NCI-H1105 treated with DMSO at 0.1 percent for 48 hours (cell line): ENCODE measurements around the gene GALM.
"Not testable (repeated sequence)": the region's sequence is repeated elsewhere in the genome, so short reads cannot be mapped to it uniquely, and the experiment has no call there.

Experiments
- DNase-seq: peaks from one replicate; lab custom pipeline; 2025; lab: John Stamatoyannopoulos, UW

Gene GALM

GRCh38 chr2:38650012-38650411, 15.9 kb upstream of the GALM start:
- DNase-seq: no peak

GRCh38 chr2:38650717-38651116, 15.2 kb upstream of the GALM start:
- DNase-seq: no peak

DNA sequence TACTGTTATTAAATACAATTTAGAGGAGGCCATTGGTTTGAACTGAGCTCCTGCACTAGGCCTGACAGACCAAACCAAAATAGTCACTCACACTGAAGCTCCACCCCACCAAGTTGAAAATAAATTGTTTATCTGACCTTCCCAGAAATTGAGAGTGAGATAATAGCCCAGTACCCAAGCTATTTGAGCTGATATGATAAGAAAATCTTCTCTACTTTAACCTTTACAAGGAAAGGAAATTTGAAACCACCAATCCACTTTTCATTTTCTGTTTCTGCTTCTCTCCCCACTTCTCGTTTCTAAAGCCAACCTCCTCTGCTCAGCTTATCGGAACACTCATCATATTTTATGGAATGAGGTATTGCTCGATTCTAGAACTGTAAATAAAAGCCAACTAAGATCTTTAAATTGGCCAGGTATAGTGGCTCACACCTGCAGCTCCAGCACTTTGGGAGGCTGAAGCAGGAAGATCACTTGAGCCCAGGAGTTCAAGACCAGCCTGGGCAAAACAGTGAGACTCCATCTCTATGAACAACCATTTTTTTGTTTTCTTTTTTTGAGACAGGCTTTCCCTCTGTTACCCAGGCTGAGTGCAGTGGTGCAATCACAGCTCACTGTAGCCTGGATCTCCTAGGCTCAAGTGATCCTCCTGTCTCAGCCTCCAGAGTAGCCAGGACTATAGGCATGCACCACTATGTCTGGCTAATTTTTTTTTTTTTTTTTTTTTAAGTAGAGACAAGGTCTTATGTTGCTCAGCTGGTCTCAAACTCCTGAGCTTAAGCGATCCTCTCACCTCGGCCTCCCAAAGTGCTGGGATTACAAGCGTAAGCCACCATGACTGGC, 13.3 kb upstream of the GALM start:
- no peak for DNase-seq

- DNase-seq: no peak
These were observed 12.6 kb upstream of the GALM start for GRCh38 chr2:38653380-38653714.

- DNase-seq: no peak
These were observed 12.0 kb upstream of the GALM start for GRCh38 chr2:38653715-38654527.

DNA sequence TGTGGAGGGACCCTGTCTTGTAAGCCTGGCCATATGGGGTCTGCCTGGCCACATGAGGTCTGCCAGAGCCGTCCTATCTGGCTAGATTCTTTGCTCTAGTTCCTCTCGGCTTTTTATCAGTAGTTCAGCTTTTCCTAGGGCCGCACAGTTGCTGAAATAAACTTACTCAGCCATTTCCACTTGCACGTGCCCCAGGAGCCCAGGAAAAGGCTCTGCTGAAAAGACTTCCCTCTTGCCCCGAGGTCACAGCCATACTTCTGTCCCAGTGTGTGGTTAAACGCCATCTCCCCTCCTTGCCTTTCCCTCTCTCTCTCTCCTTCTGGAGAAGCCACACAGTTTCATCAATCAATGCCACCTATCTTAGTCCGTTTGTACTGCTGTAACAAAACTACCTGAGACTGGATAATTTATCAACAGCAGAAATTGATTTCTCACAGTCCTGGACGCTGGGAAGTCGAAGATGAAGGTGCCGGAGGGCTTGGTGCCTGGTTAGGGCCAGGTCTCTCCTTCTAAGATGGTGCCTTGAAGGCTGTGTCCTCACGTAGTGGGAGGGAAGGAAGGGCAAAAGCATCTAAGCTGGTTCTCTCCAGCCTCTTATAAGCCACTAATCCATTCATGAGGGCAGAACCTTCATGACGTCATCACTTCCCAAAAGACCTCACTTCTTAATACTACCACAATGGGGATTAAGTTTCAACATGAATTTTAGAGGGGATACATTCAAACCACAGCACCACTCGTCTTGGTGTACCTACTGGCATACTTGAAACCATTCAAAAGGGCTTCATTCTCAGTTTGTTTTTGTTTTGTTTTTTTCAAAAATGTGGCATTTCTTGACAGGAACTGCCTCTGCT, 11.2 kb upstream of the GALM start:
- DNase-seq: no peak

GRCh38 chr2:38655441-38655840, 10.5 kb upstream of the GALM start:
- no peak for DNase-seq

DNA sequence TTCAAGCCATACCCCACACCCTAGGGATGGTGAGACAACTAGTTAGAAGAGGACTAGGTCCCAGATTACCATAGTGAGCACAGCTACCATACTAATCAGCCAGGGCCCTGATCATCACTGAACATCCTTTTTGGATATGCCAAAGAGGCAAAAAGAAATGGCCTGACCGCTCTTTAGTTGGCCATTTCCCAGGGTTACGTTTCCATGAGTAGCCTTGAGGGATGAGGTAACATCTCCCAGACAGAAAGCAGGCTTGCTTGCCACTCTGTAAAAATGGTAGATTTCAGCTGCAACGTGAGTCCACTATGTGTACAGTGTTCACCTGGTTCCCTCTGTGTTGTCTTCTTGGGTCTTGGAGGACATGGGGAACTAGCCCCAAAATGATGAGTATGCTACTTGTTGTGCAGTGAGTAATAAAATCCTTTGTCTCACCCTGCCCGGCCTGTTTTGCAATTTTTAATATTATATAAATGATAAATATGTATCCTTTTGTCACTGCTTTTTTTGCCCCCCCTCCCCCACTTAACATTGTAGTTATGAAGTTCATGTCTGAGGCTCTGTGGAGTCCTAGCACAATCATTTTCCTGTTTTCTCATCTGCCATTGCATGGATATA, 8.9 kb upstream of the GALM start:
- DNase-seq: no peak

GRCh38 chr2:38658613-38659012, 7.3 kb upstream of the GALM start:
- DNase-seq: no peak

- DNase-seq: no peak
These were observed 6.8 kb upstream of the GALM start for GRCh38 chr2:38659115-38659514.

GRCh38 chr2:38660282-38660681, 5.6 kb upstream of the GALM start:
- no peak for DNase-seq

- no peak for DNase-seq
These were observed 4.6 kb upstream of the GALM start for GRCh38 chr2:38661306-38661705.

DNA sequence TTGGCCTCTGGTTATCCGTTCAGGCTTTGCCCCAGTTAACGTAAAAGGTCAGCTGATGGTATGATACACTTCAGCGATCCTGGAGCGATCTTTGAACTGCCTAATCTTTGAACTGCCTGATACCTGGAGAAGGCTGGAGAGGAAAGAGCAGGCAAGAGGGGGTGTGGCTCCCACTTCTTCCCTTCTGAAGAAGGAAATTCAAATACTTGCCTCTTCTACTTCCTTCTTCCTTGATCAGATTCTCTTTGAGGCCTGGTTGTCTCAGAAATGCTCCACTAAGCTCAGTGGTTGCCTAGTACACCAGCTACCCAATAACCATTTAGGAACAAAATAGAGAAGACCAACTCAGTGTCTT, 619 bp downstream of the GALM start:
- no peak for DNase-seq

GRCh38 chr2:38668092-38668491, 2.2 kb downstream of the GALM start:
- DNase-seq: no peak

- DNase-seq: no peak
These were observed 3.0 kb downstream of the GALM start for GRCh38 chr2:38668779-38669479.

DNA sequence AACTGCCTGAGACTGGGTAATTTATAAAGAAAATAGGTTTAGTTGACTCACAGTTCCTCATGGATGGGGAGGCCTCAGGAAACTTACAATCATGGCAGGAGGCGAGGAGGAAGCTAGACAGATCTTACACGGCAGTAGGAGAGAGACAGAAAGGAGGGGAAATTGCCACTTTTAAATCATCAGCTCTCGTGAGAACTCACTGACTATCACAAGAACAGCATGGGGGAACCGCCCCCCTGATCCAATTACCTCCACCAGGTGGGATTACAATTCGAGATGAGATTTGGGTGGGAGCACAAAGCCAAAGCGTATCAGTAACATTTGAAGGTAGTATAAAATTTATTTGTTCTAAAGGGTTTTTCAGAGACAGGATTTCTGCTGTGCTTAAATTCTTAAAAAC, 5.4 kb downstream of the GALM start:
- DNase-seq: no peak

GRCh38 chr2:38671946-38672345, 6.0 kb downstream of the GALM start:
- no peak for DNase-seq

GRCh38 chr2:38672445-38673391, 6.8 kb downstream of the GALM start:
- no peak for DNase-seq

DNA sequence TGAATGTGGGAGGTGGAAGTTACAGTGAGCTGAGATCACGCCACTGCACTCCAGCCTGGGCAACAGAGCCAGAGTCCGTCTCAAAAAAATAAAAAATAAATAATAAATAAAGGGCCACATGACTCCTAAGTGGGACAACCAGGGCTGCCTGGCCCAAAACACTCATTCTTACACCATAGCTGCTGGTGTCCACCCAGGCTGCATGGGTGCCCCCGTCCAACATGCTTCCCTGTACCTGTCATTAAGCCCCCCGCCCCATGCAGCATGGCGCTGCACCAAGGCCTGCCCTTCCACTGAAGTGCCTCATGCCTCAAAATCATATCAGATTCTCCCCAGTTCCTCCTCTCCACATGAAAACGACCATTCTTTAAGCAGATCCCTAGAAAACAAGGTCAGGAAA, 10.8 kb downstream of the GALM start:
- no peak for DNase-seq

DNA sequence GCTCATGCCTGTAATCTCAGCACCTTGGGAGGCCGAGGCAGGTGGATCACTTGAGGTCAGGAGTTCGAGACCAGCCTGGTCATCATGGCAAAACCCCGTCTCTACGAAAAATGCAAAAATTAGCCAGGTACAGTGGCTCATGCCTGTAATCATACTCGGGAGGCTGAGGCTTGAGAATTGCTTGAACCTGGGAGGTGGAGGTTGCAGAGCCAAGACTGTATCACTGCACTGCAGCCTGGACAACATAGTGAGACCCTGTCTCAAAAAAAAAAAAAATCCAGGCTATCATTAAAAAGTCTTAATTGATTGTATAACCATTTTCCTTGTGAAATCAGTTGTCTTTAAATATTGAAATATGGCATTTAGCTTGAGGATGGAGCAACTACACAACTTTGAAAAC, 15.0 kb downstream of the GALM start:
- not testable (repeated sequence) for DNase-seq
